GM21529 (cell line): ENCODE data around the gene FIGNL2.
"Not testable (repeated sequence)": the region's sequence is repeated elsewhere in the genome, so short reads cannot be mapped to it uniquely, and the experiment has no call there.

Experiments used
- ATAC-seq: cut with Tn5 transposase; IDR thresholded peaks from one replicate; pipeline ENCODE4 v1.9.1; 2021; ENCODE audit not compliant: unreplicated experiment

FIGNL2 gene

DNA sequence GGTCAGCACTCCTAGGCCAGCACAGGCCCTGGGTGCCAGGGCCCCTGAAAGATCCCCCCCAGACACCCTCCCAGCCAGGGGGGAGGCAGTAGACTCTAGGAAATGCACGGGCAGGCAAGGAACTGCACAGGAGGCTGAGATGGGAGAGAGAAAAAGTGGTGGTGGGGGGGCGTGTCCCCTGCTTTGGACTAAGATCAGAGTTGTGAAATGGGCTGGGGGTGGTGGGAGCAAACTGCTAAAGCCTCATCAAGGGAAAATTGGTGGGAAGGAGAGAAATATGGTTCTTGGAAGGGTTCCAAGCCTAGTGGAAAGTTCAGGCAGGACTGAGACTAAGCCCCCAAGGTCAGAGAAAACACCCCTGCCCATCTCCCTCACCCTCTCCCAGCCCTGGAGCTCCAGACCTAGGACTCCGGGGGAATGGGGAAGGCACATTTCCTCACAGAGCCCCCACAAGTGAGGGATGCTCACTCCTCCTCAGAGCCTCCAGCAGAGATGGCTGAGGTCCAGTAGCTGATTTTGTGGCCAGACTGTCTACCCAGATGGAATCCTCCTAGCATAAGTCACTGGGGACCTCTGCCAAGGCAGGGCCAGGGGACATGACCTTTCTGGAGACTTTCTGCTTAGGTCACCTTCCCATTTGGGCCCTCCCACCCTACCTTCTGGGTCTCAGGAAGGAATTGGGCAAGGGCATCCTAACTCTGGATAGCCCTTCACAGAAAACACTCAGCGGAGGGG lies 29.8 kb downstream of the FIGNL2 start:
- ATAC-seq = no peak

- ATAC-seq = no peak
Measured at GRCh38 chr12:51818086-51818485, 30.4 kb downstream of the FIGNL2 start.

- ATAC-seq = no peak
Measured at GRCh38 chr12:51817027-51817953, 31.2 kb downstream of the FIGNL2 start.

DNA sequence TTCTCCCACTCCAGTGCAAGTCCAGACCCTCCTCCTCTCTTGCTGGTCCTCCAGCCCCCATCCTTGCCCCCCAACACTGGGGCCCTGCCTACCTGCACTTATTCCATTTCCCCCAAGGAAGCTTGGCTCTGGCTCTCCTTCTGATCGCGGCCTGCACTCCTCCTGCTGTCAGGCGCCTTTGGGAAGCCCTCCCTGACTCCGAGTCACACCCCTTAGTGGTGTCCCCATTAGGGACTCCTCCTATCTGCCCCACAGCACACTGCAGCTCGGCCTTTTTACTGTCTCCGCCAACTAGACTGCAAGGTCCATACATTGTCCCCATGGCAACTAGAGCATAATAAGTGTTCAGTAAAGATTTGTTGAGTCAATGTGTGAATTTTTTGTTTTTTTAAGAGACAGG lies 32.9 kb downstream of the FIGNL2 start:
- no peak for ATAC-seq

DNA sequence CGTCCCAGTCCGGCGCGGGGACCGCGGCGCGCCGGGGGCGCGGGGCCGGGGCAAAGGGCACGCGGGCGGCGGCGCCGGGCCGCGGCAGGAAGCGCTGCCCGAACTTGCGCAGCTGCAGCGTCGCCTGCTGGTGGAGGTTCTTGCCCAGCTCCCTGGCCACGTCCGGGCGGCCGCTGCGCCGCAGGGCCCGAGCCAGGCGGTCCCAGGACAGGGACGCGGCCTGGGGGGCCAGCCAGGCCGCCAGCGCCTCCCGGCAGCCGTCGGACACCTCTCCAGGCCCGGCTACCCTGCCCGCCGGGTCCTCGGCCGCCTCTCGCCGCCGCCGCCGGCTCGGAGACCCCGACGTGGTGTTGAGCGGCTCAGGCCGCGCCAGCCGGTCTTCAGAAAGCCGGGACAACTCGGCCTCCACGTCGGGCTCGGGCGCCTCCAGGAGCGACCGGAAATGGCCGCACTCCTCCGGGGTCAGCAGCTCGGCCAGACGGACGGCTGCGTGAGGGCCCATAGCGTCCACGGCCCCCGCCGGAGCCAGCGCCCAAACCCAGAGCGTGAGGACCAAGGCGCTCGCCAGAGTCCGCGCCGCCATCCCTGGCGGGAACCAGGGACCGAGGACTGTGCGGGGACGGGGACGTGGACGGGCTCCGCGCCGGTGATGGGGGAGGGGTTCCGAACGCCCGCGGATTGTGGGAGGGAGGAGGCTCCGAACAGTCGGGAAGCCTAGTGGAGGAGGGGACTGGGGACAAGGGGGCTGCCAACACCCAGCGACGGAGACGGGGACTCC lies 34.0 kb downstream of the FIGNL2 start:
- ATAC-seq = no peak

DNA sequence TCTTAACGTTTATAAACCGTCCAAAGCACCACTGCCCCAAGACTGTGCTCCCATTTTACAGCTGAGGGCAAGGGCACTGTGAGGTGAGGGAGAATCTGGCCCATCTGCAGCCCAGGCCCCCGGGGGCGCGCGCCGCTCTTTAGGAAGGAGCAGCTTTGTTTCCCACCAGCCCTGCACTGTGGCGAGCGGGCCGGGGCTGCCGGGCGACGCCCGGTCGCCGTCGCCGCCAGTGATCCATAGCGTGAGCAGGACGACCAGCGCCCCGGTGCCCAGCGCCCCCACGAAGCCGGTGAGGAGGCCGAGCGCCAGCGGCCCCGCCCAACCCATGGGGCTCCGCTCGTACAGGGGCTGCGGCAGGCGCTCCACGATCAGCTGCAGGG lies 34.6 kb downstream of the FIGNL2 start:
- ATAC-seq = no peak

DNA sequence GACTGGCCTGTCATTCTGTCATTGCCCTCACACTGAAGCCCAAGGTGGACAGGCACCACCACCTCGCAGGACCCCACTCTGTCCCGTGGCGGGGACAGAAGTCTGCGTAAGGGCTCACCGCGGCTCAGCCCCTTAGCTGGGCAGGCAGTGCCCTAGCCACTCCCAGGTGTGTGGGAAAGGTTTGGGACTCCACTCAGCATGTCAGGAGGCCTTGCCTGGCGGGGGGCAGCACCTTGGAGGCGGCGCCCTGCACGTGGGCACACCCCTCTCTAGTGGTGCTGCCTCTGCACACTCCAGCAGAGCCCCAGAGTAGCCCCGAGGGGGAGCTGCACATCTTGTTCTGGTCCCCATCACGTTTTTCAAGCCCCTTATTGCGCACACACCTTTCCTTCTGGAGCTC lies 35.6 kb downstream of the FIGNL2 start:
- no peak for ATAC-seq

- no peak for ATAC-seq
Measured at GRCh38 chr12:51811203-51812202, 37.0 kb downstream of the FIGNL2 start.

DNA sequence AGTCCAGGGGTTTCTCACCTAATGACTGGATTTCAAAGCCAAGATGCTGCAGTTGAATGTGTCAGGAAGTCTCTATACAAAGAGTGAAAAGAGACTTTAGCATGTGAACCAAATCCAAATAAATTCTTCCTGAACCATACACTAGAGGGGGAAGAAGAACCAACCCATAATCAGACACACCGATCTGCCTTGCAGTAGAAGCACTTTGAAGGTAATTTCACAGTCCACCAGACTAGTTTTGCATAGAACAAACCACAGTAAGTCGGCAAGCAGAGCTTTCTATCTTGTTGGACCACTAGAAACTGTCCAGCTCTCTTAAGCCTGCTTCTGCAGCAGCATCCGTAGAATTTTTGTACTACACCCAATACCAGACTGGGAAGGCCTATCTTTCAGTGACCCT lies 39.3 kb downstream of the FIGNL2 start:
- no peak for ATAC-seq

DNA sequence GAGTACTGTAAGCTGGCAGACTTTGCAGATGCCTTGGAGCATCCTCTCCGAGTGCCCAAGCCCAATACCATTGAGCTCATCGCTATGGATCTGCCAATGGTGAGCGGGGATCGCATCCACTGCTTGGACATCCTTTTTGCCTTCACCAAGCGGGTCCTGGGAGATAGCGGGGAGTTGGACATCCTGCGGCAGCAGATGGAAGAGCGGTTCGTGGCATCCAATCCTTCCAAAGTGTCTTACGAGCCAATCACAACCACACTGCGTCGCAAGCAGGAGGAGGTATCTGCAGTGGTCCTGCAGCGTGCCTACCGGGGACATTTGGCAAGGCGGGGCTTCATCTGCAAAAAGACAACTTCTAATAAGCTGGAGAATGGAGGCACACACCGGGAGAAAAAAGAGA lies 41.6 kb downstream of the FIGNL2 start:
- ATAC-seq = no peak

DNA sequence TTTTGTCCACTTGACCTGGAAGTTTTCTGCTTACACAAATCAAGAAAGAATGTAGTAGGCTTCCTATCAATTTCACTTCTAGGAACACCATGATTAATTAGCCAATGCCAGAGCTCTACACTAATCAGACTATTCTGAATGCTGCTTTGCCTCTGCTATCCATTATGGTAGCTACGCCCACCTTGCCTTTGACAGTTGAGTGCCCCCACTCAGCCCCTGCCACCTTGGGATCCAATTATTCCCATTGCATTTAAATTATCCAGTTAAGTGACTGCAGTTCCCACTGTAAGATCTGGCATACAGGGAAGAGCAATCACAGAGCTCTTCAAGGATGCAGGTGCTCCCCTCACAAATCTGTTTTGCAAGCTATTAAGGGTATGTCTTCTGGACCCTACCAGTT lies 47.5 kb downstream of the FIGNL2 start:
- no peak for ATAC-seq

GRCh38 chr12:51798501-51798900 lies 50.0 kb downstream of the FIGNL2 start:
- ATAC-seq = no peak

DNA sequence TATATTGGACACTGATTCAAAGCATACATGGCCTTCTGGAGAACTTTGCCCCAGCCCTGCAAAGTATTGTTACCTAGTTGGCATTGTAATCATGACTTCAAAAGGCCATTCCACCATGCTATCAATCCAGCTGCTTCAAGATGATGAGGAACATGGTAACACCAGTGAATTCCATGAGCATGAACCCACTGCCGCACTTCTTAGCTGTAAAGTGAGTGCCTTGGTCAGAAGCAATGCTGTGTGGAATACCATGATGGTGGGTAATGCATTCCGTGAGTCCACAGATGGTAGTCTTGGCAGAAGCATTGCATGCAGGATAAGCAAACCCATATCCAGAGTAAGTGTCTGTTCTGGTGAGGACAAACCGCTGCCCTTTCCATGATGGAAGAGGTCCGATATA lies 50.5 kb downstream of the FIGNL2 start:
- not testable (repeated sequence) for ATAC-seq

DNA sequence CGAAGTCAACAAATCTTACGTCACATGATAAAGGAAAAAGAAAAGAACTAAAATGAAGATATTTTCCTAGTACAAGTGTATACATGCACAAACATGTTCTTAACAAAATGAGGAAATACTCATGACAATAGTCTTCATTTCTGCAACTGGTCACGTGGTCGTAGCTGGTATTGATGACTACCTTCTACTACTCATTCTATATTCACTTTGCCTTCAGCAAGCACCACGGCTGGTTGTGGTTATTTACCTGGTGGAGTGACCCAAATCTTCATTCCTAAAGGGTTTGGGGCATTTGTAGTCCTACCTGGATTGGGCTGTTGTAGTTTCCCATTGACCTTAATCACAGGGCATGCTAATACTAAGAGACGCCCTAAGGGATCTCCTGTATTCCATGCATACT lies 51.2 kb downstream of the FIGNL2 start:
- ATAC-seq = no peak

DNA sequence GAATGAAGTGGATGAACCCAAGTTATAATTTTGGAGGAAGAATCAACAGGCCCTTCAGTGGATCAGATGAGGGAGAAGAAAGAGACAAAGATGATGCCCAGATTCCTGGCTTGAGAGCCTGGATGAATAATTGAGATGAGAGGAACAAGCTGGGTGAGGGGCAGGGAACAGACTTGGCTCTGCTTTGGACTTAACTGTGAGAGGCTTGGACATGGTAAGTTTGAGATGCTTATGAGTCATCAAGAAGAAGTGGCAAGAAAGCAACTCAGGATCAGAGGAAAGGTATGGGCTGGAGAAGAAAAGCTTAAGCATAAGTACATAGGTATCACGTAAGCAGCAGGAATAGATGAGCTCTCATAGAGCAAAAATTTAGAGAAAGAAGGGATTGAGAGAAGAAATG lies 55.3 kb downstream of the FIGNL2 start:
- ATAC-seq = no peak

DNA sequence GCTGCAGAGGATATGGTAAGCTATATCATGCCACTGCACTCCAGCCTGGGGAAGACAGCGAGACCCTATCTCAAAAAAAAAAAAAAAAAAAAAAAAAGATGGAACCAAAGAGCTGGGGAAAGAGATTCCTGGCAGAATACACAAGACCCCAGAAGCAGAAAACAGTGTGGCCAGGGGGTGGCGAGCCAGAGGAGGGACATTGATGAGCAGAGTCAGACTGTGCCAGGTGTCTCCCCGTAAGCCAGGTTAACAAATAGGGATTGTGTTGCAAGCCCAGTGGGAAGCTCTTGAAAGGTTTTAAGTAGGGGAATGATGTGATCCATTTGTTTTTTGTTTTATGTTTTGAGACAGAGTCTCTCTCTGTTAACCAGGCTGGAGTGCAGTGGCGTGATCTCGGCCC lies 56.1 kb downstream of the FIGNL2 start:
- no peak for ATAC-seq

GRCh38 chr12:51788876-51789275 lies 59.6 kb downstream of the FIGNL2 start:
- ATAC-seq = no peak

- no peak for ATAC-seq
Measured at GRCh38 chr12:51785906-51786305, 62.6 kb downstream of the FIGNL2 start.

- ATAC-seq = no peak
Measured at GRCh38 chr12:51784688-51785087, 63.8 kb downstream of the FIGNL2 start.

- ATAC-seq = no peak
Measured at GRCh38 chr12:51779876-51780275, 68.6 kb downstream of the FIGNL2 start.
